Dendritic cell treated with granulocyte-macrophage colony-stimulating factor and Interleukin-4, amounts not matched to agents 40 ng/mL and 50 ng/mL, for 4 days (primary cell): Measurements from ENCODE around the gene NRF1.
"Not testable (repeated sequence)": the region's sequence is repeated elsewhere in the genome, so short reads cannot be mapped to it uniquely, and the experiment has no call there.

Experiments
- H3K27ac Mint-ChIP-seq: one replicate; pipeline ENCODE4 v1.8.0; 2022; ENCODE audit warnings: mild to moderate bottlenecking, mixed read lengths
- H3K27me3 Mint-ChIP-seq: one replicate; pipeline ENCODE4 v1.8.0; 2022; ENCODE audit warnings: mild to moderate bottlenecking, mixed read lengths
- H3K36me3 Mint-ChIP-seq: one replicate; pipeline ENCODE4 v1.8.0; 2022; ENCODE audit warnings: low read depth, mixed read lengths
- H3K4me1 Mint-ChIP-seq: one replicate; pipeline ENCODE4 v1.8.0; 2022; ENCODE audit warnings: low read depth, mixed read lengths
- H3K4me3 Mint-ChIP-seq: one replicate; pipeline ENCODE4 v1.8.0; 2022; ENCODE audit warnings: mild to moderate bottlenecking, moderate library complexity, mixed read lengths
- H3K9me3 Mint-ChIP-seq: one replicate; pipeline ENCODE4 v1.8.0; 2022; ENCODE audit warnings: mixed read lengths
- intact Hi-C: fragments of 100-400 bp; cut with micrococcal nuclease; formaldehyde crosslinking; loops from one replicate; pipeline ENCODE4 v1.15.0; 2022

Gene NRF1

GRCh38 chr7:129794461-129794860, 182.9 kb downstream of the NRF1 start:
- H3K4me3 Mint-ChIP-seq, H3K36me3 Mint-ChIP-seq, H3K27ac Mint-ChIP-seq, H3K9me3 Mint-ChIP-seq, H3K4me1 Mint-ChIP-seq, intact Hi-C loops: not testable (repeated sequence)
- peaks cover 49% of the 10 kb centered on the region for H3K27me3 Mint-ChIP-seq

GRCh38 chr7:129796186-129796775, 184.8 kb downstream of the NRF1 start:
- H3K9me3 Mint-ChIP-seq: no peaks in the 10 kb centered on the region
- peaks cover 33% of the 10 kb centered on the region for H3K27me3 Mint-ChIP-seq
- no peaks in the 10 kb centered on the region for H3K4me1 Mint-ChIP-seq
- intact Hi-C loops: no loop called here
- no peak overlapping the region for H3K27ac Mint-ChIP-seq
- no peaks in the 10 kb centered on the region for H3K36me3 Mint-ChIP-seq
- H3K4me3 Mint-ChIP-seq: no peak overlapping the region

- H3K36me3 Mint-ChIP-seq: no peaks in the 10 kb centered on the region
- no peaks in the 10 kb centered on the region for H3K9me3 Mint-ChIP-seq
- H3K27ac Mint-ChIP-seq: no peak overlapping the region
- no peaks in the 10 kb centered on the region for H3K4me1 Mint-ChIP-seq
- no peak overlapping the region for H3K4me3 Mint-ChIP-seq
- intact Hi-C loops: no loop called here
- peaks cover 27% of the 10 kb centered on the region for H3K27me3 Mint-ChIP-seq
Observed at GRCh38 chr7:129797214-129797789, 185.8 kb downstream of the NRF1 start.

DNA sequence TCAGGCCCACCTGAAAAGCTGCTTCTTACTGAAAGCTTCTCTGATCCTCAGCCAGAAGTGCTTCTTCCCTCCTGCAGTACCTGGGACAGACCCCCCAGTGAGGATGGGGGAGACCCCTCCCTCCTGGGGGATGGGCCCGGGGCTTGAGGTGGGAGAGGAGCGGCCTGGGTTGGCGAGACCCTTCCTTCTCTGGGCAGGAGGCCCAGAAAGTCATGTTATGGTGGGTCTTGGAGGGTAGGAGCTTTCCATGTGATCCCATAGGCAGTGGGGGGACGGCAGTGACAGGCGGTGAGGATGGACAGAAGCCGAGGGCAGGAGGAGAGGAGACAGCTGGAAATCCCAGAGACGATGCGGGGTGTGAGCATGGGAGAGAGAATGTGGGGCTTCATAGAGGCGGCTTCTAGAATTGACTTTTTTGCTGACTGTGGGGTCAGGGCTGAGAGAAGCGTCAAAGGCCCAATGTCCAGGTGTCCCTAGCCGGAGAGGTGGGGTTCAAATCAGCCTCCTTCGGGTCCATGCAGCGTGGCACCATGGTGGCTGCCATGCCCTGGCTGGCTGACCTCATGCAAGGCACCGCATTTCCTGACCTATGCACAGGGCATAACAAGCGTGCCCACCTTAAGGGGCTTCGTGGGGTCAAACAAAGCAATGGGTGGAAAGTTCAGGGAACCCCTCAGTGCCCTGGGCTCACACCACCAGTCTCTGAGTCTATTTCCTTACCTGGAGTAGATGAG, 187.3 kb downstream of the NRF1 start:
- H3K27ac Mint-ChIP-seq: no peak overlapping the region
- H3K4me1 Mint-ChIP-seq: no peaks in the 10 kb centered on the region
- H3K9me3 Mint-ChIP-seq: no peaks in the 10 kb centered on the region
- H3K36me3 Mint-ChIP-seq: no peaks in the 10 kb centered on the region
- intact Hi-C loops: no loop called here
- no peak overlapping the region for H3K4me3 Mint-ChIP-seq
- H3K27me3 Mint-ChIP-seq: peaks cover 16% of the 10 kb centered on the region

DNA sequence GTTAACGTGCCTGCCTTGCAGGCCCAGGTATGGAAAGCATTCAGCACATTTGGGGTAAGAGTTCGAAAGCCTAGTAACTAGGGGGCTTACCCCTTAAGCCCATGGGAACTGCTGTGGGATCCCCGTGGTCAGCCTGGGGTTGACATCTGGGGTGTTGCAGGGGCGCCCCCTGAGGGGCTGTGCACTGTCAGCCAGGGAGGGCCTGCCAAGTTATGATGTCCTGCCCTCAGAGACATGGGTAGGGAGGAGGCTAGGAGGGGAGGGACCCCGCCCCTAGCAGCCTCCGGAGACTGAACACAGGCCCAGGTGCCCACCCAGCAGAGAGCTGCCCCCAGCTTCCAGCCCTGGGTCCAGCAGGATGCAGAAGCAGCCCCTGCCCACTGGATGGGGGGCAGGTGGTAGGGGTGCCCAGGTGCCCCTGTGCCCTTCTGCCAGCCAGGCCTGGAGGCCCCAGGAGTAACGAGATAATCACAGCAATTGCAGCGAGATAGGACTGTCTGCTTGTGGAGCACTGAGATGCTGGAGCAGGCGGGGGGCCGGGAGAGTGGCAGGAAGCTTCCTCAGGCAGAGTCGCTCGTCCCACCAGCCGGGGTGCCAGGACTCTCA, 187.9 kb downstream of the NRF1 start:
- Mint-ChIP-seq H3K27me3 (peaks cover 10% of the 10 kb centered on the region), H3K4me3 (no peak overlapping the region), H3K36me3 (no peaks in the 10 kb centered on the region), H3K27ac (no peak overlapping the region), H3K4me1 (no peaks in the 10 kb centered on the region), H3K9me3 (no peaks in the 10 kb centered on the region)
- intact Hi-C loops: no loop called here

GRCh38 chr7:129800901-129801300, 189.4 kb downstream of the NRF1 start:
- Mint-ChIP-seq H3K4me1 (peaks cover 4% of the 10 kb centered on the region), H3K27me3 (peaks cover 7% of the 10 kb centered on the region), H3K9me3 (no peaks in the 10 kb centered on the region), H3K27ac (no peak overlapping the region), H3K4me3 (no peak overlapping the region), H3K36me3 (no peaks in the 10 kb centered on the region)
- intact Hi-C loops: no loop called here

- Mint-ChIP-seq H3K9me3 (no peaks in the 10 kb centered on the region), H3K27me3 (peaks cover 7% of the 10 kb centered on the region), H3K4me3 (no peak overlapping the region), H3K27ac (no peak overlapping the region), H3K4me1 (peaks cover 4% of the 10 kb centered on the region), H3K36me3 (no peaks in the 10 kb centered on the region)
- intact Hi-C loops: no loop called here
Observed at GRCh38 chr7:129801882-129802281, 190.4 kb downstream of the NRF1 start.

- intact Hi-C loops: no loop called here
- Mint-ChIP-seq H3K36me3 (no peaks in the 10 kb centered on the region), H3K4me1 (peaks cover 4% of the 10 kb centered on the region), H3K27me3 (peaks cover 7% of the 10 kb centered on the region), H3K4me3 (no peak overlapping the region), H3K27ac (no peak overlapping the region), H3K9me3 (no peaks in the 10 kb centered on the region)
Observed at GRCh38 chr7:129803546-129804081, 192.1 kb downstream of the NRF1 start.

GRCh38 chr7:129804111-129804889, 192.8 kb downstream of the NRF1 start:
- Mint-ChIP-seq H3K9me3 (no peaks in the 10 kb centered on the region), H3K4me1 (peaks cover 4% of the 10 kb centered on the region), H3K27ac (no peak overlapping the region), H3K4me3 (no peak overlapping the region), H3K36me3 (no peaks in the 10 kb centered on the region), H3K27me3 (peaks cover 7% of the 10 kb centered on the region)
- intact Hi-C loops: no loop called here

- Mint-ChIP-seq H3K36me3 (no peaks in the 10 kb centered on the region), H3K27ac (no peak overlapping the region), H3K4me3 (no peak overlapping the region), H3K9me3 (no peaks in the 10 kb centered on the region), H3K4me1 (peaks cover 4% of the 10 kb centered on the region), H3K27me3 (peaks cover 9% of the 10 kb centered on the region)
- intact Hi-C loops: no loop called here
Observed at GRCh38 chr7:129804890-129805719, 193.6 kb downstream of the NRF1 start.
